ENCODE measurements around the gene CDC27. TPM values are rescaled to one million over a fixed set of nuclear protein-coding genes. Genes with fewer than 3 reads are reported as not detected.
"Not testable (repeated sequence)": the region's sequence is repeated elsewhere in the genome, so short reads cannot be mapped to it uniquely, and the experiment has no call there.

The CDC27 gene
- polyA plus RNA-seq, 3 donors, result 10.4 to 39.1 (median 34.1) TPM

DNA sequence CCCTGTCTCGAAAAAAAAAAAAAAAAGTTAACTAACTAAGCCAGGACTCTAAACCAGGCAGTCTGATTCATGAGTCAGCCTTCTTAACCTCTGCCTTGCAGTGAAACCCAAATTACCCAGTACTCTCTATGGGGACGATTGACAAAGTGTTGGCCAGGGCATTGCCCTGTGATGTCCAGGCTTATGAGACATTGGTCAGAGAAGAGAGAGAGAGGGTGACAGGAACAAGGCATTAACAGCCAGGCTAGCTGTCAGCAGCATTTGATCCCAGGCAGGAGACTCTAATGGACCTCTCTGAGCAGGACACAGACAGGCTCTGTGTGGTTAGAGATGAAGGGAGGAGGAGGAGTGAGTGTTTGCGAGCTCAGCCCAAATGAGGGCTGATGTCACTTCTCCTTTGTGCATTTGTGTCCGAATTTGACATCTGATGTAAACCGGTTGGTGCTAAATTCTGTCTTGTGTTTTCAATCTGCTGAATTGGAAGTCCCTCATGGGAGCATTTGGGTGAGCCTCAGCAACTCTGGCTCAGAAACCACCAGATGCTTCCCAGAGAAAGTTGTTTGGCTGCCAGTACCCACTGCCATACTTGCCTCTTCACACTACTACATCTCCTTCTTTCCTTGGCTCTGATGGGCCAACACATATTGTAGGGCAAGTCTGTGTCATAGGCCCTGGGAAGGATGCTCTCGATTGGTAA lies 15.8 kb upstream of the CDC27 start:
- no peak overlapping the region for H3K27ac ChIP-seq (ENCODE audit: low read depth, low read length)
- 35 to 63% (median 43%) methylated on average over 6 of the region's 6 CpGs for WGBS, 3 donors

DNA sequence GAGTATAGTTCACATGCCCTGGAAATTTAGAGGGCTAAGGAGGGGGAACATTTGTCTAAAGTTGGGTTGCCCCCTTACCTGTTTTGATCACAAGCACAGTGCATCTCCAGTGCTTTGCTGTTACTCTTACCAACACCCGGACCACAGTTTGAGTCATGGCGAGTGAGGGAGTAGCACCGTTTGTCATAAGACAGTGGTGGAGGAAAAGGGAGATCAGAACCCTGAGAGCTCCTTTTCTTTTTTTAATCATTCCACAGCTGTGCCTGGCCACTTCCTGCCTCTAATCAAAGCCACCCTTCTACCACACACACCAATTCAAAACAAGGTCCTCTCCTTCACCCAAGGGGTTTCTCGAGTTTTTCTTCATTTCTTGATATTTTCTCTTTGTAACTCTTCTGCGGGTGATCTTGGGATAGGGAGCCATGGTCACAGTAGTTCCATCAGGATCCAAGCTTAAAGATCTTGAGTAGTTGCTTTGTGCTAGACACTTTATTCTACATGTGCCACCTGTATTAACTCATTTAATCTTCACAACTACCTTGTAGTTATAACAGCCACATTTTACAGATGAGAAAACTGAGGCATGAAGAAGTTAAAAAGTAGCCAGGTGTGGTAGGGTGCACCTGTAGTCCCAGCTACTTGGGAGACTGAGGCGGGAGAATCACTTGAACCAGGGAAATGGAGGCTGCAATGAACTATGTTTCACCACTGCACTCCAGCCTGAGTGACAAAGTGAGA lies 15.1 kb upstream of the CDC27 start:
- 61 to 85% (median 72%) methylated on average over 6 of the region's 6 CpGs for WGBS, 3 donors
- no peak overlapping the region for H3K27ac ChIP-seq (ENCODE audit: low read depth, low read length)

DNA sequence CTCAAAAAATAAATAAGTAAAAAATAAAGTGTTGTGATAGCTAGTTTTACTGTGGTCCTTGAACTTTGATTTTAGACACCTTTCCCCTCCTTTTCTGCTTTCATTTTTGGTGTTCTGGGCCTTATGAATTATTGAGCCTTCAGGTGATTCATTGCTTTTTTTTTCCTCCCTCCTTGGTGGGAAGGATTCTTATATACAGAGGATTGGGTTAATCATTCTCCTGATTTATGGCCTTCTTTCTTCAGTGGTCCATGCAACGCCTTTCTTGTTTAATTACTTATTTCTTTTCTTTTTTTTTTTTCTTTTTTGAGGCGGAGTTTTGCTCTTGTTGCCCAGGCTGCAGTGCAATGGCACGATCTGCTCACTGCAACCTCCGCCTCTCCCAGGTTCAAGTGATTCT lies 12.1 kb upstream of the CDC27 start:
- no peak overlapping the region for H3K27ac ChIP-seq (ENCODE audit: low read depth, low read length)
- 80 to 95% (median 87%) methylated on average over 4 of the region's 4 CpGs for WGBS, 3 donors

DNA sequence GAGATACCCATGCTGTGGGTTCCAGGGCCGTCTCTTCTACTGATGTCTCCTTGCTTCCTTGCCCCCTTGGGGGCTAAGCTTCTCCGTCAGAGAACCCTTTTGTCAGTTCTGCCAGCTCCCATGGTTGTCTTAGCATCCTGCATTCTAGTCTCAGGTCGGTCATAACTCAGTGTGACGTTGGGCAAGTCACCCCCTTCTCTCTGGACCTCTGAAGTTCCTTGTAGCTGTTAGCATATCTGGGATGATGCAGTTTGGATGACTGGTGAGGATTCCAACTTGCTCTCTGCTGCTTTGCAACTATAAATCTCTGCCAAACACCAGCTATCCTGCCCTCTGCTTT lies 11.2 kb upstream of the CDC27 start:
- no peak overlapping the region for H3K27ac ChIP-seq (ENCODE audit: low read depth, low read length)
- 55 to 73% (median 59%) methylated on average over 4 of the region's 4 CpGs for WGBS, 3 donors

DNA sequence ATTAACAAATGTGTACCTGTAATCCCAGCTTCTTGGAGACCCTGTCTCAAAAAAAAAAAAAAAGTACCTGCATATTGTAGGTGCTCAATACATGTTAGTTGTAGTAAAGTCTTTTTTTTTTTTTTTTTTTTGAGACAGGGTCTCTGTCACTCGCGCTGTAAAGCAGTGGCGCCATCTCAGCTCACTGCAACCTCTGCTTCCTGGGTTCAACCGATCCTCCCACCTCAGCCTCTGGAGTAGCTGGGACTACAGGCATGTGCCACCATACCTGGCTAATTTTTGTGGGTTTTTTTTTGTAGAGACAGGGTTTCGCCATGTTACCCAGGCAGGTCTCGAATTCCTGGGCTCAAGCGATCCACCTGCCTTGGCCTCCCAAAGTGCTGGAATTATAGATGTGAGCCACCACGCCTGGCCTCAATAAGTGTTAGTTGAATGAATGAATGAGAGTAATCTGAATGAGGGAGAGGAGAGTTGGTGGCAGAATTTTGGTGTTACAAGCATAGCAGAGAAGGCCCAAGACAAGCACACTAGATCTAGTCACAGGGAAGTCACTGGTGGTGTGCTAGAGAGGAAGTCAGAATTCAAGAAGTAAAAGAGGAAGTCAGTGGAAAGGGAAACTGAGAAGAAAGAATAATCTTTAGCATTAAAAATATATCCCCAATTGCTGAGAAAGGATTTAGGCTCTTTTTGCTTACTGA lies 10.7 kb upstream of the CDC27 start:
- 91 to 96% (median 94%) methylated on average over 8 of the region's 8 CpGs for WGBS, 3 donors
- no peak overlapping the region for H3K27ac ChIP-seq (ENCODE audit: low read depth, low read length)

DNA sequence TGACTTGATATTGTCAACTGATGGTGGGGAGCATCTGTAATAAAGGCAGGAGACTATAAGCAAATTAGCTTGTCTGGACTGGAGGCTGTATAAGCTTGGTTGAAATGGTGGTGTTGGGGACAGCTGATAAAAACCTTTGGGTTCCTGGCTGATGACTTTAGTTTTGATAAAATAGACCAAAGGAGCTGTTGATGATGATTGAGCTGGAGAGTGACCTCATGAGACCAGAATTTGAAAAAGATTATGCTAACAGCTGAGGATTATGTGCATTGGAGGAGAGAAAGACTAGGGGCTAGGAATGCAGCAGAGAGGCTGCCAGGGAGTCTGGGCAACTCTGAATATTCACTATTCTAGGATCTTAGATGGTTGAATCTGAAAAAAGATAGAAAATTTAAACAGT lies 8.7 kb upstream of the CDC27 start:
- H3K27ac ChIP-seq (ENCODE audit: low read depth, low read length), result no peak overlapping the region

DNA sequence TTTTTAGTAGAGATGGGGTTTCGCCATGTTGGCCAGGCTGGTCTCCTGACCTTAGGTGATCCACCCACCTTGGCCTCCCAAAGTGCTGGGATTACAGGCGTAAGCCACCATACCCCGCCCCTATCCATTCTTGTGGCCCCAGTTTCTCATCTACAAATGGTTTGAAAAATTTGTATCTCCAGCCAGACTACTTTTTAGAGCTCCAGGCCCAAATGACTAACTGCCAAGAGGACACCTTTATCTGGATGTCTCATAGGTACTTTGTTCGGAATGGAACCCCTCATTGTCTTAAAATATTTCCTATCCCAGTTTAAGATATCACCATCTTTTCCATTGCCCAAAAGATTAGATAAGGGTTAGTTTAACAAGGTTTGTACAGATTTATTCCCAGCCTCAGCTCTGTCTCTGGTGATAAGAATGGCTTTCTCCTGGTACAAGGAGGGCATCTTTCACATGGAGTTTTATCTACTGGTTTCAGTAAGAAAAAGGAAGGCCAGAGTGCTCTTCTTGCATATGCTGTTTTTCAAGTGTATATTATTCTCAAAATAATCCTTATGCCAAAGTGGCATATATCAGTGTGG lies 4.9 kb upstream of the CDC27 start:
- WGBS, 3 donors, result 94 to 98% (median 97%) methylated on average over 4 of the region's 4 CpGs
- H3K27ac ChIP-seq (ENCODE audit: low read depth, low read length), result no peak overlapping the region

DNA sequence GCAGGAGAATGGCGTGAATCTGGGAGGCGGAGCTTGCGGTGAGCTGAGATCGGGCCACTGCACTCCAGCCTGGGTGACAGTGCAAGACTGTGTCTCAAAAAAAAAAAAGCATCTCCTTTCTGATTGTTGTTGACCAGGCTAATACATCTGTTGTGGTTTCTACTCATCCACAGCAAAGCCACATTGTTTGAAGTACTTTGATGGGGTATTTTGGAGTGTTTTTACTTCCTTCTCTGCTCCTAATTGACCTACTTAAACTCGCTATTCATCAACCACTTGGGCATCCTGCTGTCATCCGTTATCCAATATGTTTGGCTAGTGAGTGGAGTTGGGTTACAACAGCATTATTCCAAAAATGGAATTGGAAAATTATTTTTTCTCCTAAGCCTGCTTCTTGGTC lies 3.5 kb upstream of the CDC27 start:
- no peak overlapping the region for H3K27ac ChIP-seq (ENCODE audit: low read depth, low read length)
- WGBS, 3 donors, result 60 to 83% (median 68%) methylated on average over 6 of the region's 6 CpGs

DNA sequence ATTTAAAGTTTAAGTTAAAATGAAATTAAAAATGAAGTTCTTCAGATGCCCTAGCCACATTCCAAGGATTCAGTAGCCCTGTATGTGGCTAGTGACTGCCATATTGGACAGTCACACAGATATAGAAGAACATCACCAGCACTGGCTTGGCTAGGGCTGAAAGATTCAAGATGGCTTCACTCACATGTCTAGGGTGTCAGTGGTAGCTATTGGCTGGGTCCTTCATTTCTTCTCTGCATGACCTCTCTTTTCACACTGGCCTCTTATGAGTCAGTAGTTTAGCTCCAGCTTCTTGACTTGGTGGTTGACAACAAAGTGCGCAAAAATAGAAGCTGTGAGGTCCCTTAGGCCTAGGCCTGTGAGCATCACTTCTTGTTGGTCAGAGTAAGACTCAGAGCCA lies 1.7 kb upstream of the CDC27 start:
- no peak overlapping the region for H3K27ac ChIP-seq (ENCODE audit: low read depth, low read length)
- 100% methylated on average over 1 of the region's 1 CpG for WGBS, 3 donors

DNA sequence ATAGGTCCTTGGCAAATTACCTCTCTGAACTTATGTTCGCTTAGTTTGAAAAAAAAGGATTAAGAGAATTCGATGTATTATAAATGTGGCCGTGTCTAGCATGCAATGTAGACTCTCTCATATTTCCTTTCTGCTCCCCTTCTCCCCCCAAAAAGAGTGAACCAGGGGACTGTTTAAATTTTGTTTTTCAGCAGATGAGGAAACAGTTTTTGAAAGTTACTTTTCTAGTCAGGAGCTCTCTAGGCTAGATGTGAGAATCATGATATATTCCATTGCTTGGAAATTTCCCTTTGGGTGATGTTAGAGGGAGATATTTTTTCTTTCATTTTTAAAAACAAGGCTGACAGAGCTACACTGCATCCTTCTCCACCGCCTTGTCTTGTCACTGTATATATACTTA lies 1.1 kb upstream of the CDC27 start:
- H3K27ac ChIP-seq (ENCODE audit: low read depth, low read length), result no peak overlapping the region
- 97 to 98% (median 97%) methylated on average over 4 of the region's 4 CpGs for WGBS, 3 donors

DNA sequence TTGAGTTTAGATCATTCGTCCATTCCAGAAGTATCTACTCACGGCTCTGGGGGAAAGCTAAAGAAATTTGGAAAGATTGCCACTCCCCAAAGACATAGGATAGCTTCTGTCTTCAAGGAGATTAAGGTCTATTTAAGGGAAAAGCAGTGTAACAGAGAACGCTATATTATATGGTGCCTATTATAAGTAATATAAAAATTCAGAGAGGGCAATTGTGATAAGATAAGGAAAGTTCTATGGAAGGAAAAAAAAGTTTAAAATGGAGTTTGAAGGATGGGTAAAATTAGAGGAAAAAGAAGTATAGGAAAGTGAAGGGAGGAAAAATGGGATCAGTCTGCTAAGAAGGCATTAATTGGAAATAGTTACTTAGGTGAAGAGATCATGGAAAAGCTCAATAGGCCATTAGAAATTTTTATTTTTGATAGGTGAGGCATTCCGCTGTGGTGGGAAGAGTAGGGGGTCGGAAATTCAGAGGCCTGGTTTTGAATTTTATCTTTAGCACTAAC lies 690 bp upstream of the CDC27 start:
- WGBS, 3 donors, result 38 to 44% (median 41%) methylated on average over 5 of the region's 5 CpGs
- no peak overlapping the region for H3K27ac ChIP-seq (ENCODE audit: low read depth, low read length)

DNA sequence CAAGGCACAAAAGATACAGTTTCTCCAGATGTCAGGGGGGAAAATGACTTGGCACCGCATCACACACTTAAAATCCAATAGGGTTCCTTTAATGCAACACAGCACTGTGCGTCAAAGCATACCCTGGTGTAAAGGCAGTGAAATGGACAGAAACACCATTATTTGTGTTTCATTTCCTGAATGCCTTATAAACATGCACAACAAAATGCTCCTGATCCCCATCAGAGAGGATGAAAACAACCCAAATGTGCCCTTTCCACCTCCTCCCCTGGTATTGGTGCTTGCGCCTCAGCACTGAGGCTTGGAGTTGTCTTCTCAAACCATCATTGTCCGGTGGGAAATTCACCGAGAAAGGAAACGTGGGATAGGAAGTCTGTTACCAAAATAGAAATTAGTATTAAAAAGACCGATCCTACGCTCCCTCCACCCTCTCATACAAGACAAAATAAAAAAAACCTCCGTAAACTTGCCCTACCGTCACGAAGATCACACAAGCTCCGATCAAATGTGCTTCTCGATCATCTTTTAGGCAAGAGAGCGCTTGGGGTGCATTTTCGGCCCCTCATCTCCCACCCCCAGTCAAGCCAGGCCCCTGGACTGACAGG lies 722 bp downstream of the CDC27 start:
- 0 to 1% (median 1%) methylated on average over 15 of the region's 15 CpGs for WGBS, 3 donors

DNA sequence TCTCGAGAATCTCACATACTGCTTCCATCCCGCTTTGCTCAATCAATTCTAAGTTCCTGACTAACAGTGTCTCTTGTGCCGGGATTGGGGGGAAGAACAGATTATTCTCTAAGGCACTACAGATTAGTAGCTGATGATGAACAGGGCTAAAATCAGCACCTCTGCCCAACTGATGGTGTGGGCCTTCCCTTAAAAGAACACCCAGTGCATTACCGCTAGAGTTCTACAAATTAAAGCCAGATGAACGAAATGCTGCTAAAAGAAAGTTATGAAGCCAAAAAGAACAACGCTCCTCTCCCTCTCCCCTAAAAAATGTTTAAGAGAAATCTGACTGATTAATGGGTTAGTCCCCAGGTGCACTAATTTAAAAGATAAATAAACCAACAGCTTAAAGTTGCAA lies 4.4 kb downstream of the CDC27 start:
- 65 to 72% (median 69%) methylated on average over 6 of the region's 6 CpGs for WGBS, 3 donors
- H3K27ac ChIP-seq (ENCODE audit: low read depth, low read length), result no peak overlapping the region

More for the DNA sequence above, 722 bp downstream of the CDC27 start:
- H3K27ac ChIP-seq (ENCODE audit: low read depth, low read length), result peak overlapping the region; percentile 4

DNA sequence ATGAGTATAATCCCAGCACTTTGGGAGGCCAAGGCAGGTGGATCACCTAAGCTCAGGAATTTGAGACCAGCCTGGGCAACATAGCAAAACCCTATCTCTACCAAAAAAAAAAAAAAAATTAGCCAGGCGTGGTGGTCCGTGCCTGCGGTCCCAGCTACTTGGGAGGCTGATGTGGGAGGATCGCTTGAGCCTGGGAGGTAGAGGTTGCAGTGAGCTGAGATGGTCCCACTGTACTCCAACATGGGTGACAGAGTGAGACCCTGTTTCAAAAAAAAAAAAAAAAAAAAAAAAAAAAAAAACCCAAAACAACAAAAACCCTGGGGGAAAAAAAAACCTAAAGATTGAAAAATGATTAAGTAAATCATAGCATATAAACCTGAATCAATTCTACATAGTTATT lies 8.1 kb downstream of the CDC27 start:
- WGBS, 3 donors, result 97 to 99% (median 99%) methylated on average over 4 of the region's 4 CpGs
- H3K27ac ChIP-seq (ENCODE audit: low read depth, low read length), result not testable (repeated sequence)

DNA sequence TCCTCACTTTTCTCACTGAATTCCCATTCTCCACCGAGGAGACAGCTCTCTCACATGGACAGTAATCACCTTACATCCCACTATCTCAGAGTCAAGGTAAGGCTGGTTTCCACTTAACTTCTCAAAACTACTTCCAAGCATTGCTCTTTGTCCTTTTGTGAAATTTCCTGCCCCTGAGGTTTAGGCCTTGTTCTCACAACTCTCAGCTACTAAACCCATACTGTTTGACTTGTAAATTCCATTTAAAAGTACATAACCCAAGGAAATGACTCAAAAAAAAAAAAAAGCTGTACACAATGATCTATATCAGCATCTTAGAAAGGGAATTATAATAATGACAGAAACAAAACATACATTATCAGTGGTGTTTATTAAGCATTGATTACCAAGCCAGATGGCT lies 8.8 kb downstream of the CDC27 start:
- H3K27ac ChIP-seq (ENCODE audit: low read depth, low read length), result no peak overlapping the region
- WGBS, 3 donors, result 86 to 89% (median 86%) methylated on average over 1 of the region's 1 CpG

DNA sequence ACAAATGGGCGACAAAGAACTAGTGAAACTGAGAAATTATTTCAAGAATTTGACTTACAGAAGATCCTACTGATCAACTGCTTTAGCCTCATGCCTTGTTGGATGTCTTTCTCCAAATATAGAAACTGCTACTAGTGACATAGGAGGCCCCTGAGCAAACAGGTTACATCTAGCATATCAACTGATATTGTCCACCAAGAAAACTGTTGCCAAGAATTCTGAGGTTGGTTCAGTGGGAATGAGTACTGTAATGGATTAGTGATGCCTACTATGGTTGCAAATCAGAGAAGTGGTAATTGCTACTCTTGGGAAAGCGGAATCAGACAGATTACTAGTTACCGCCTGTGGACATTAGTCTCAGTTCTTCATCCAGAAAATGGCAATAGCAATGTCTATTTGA lies 10.0 kb downstream of the CDC27 start:
- 78 to 98% (median 95%) methylated on average over 3 of the region's 3 CpGs for WGBS, 3 donors
- H3K27ac ChIP-seq (ENCODE audit: low read depth, low read length), result no peak overlapping the region

DNA sequence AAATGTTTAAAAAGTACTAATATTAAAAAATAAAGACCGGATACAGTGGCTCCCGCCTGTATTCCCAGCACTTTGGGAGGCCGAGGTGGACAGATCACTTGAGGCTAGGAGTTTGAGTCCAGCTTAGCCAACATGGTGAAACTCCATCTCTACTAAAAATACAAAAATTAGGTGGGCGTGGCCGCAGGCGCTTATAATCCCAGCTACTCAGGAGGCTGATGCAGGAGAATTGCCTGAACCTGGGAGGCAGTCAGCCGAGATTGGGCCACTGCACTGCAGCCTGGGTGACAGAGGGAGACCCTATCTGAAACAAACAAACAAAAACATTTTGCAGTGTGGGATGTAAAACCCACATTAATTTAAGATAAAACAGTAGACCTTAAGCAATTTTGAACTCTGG lies 11.8 kb downstream of the CDC27 start:
- no peak overlapping the region for H3K27ac ChIP-seq (ENCODE audit: low read depth, low read length)
- 94 to 97% (median 96%) methylated on average over 7 of the region's 7 CpGs for WGBS, 3 donors

DNA sequence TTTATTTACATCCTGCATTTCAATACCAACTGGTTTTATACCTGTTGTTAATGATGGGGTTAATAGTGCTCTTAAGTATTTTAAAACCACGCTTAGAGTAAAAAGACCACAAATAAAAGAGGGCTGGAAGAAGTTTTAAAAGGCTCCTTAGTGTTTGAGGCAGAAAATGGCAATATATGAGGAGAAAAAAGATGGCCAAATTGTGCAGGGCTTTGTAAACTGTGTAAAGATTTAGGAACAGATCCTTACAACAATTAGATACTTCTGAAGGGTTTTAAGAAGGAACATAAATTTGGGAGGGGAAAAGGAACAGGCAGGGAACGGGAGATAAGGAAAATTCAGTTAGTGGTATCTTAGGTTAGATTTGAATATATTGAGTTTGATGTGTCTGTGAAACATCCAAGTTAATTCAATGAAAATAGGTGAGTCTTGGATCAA lies 12.7 kb downstream of the CDC27 start:
- no peak overlapping the region for H3K27ac ChIP-seq (ENCODE audit: low read depth, low read length)
- WGBS, 3 donors, result 82 to 85% (median 83%) methylated on average over 2 of the region's 2 CpGs

DNA sequence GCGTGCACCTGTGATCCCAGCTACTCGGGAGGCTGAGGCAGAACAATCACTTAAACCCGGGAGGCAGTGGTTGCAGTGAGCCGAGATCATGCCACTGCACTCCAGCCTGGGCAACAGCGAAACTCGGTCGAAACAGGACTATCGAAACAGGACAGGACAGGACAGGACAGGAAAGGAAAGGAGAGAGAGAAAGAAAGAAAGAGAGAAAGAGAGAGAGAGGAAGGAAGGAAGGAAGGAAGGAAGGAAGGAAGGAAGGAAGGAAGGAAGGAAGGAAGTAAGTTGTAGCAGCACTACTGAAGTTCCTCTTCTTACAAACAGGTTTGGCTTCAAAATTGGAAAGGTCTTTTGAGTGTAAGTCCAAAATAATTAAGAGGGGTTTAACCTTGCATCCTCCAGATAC lies 14.3 kb downstream of the CDC27 start:
- 93 to 96% (median 94%) methylated on average over 8 of the region's 8 CpGs for WGBS, 3 donors
- H3K27ac ChIP-seq (ENCODE audit: low read depth, low read length), result not testable (repeated sequence)
